Activated T-cell treated with anti-CD3 and anti-CD28 coated beads, Interleukin-2, amount 50 U/mL, for 1 hour (primary cell): ENCODE data around the gene MRPL52.

Experiments
- DNase-seq: peaks from one replicate; pipeline ENCODE4 v3.0.0-alpha.2; 2020

MRPL52 gene

GRCh38 chr14:22883173-22883976, 53.7 kb downstream of the MRPL52 start, which contains the start of gene REM2:
REM2 (plus strand) TSS chr14:22883222; CDS start chr14:22883288, 66 bp downstream.
- no peak for DNase-seq

- no peak for DNase-seq
Observed at GRCh38 chr14:22884076-22884737, 54.5 kb downstream of the MRPL52 start.
